HG02798 (cell line): ENCODE measurements around the gene IFITM10.

ENCODE experiments used
- ATAC-seq: cut with Tn5 transposase; IDR thresholded peaks from one replicate; pipeline ENCODE4 v1.9.1; 2021; ENCODE audit warnings: mild to moderate bottlenecking; ENCODE audit not compliant: unreplicated experiment, poor library complexity

Gene IFITM10

DNA sequence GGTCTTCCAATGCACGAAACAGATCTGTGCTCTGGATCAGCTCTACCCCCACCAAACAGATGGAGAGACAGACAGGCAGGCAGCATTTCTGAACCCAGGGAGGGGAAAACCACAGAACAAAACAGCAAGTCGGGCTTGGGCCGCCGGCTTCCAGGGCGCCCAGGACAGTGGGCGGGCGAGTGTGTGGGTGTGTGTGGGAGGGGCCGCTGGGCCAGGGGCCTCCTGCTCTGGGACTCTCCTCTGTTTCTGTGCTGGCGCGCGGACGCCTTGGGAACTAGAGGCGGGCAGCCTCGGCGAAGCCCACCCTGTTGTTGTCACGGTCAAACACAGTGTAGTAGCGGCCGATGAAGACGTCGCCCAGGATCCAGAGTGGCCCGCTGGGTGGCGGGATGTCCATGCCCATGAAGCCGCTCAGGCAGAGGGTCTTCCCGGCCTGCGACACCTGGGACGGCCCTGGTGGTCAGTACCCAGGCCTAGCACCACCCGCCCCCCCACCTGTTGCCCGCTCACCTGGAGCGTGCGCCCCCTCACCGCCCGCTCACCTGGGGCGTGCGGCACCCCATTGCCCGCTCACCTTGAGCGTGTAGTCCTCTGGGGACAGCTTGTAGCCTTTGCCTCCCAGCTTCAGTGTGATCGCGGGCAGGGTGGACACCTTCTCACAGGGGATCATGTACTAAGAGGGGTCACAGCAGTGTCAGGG lies 3.0 kb upstream of the IFITM10 start:
- ATAC-seq: no peak

DNA sequence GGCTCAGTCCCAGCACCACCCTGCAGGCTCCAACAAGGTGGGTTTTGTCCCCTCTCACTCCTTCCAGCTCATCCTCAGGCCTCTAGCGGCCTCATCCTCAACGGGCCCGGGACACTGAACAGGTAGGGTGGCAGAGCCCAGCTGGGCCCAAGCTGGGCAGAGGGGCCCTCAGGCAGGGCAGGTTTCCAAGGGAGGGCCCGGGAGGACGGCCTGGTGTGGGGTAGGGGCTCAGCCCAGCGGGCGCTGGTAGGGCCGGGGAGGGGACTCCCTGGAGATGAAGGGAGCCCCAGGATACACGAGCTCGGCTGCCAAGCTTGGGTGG lies 2.5 kb upstream of the IFITM10 start:
- ATAC-seq: no peak

DNA sequence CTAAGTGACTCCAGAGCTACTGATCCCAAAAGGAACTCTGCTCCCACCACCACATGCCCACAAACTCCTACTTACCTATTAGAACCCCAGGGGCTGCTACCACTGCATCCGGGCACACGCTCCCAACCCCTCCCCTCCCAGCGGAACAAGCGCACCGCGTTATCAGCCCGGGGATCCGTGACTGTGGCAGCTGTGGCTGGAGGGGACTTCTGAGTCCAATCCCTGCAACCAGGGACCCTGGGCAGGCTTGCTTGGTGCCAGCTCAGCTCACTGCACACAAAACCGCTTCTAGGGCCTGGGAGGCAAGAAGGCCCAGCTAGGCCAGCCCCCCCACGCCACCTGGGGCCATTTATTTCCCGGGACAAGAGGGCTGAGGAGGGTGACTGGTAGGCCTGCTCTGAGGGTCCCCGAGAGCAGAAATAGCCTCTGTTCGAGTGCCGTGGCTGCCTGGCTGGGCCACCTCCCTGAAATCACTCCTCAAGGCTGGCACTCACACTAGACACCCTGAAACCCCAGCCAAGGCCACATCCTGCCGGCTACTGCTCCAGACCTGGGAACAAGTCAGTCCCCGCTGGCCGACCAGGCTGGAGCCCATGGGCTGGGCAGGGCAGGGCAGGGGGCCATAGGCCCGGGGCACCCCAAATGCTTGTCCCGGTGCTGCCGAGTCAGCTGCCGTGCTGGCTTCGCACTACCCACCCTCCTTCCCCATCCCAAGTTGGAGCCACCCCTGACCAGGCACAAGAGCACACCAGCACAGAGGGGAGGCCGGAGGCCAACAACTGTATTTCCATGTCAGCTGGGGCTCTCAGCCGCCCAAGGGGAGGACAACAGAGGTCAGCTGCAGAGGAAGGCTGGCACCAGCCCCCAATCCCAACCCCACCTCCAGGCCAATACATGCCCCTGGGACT lies 1.9 kb upstream of the IFITM10 start:
- no peak for ATAC-seq

- ATAC-seq: no peak
Measured at GRCh38 chr11:1751531-1751921, 1.1 kb upstream of the IFITM10 start.

GRCh38 chr11:1750840-1751530 lies 590 bp upstream of the IFITM10 start:
- ATAC-seq: no peak

DNA sequence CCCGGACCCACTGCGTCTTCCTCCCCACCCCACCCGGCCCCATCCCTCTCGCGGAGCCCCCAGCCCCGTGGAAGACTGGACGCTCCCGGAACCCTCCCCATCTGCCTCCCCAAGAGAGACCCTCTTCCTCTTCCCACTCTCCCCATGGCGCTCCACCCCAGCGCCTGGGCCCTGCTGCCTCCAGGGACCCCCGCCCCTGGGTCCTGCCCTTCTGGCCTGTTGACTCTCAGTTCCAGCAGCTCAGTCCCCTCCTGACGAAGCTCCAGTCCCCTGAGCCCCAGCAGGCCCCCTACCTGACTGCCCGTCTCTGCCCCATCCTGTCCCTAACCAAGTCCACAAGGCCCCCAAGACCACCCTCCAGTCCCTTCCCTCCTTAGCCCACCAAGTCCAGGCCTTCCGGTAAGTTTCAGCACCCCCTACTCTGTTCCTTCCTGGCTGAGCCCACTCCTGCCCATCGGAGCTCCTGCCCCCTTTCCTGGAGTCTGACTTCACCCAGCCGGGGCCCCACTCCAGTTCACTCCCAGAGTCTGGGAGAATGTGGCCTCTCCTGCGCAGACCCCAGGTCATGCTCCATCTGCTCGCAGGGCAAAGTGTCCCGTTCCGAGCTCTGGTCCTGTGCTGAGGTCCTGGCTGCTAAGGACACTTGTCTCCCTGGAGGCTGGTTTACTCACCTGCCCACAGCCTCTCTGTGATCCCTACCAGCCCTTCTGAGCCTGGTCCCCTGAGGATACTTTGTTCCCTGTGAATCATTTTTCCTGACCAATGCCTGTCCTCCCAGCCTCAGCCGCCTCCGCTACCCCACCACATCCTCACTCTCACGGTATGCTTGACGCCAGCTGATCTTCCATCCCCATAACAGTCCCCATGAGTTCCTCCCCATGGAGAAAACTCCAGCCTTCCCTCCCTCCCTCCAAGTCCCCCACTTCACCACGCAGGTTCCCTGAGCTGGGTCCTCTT lies 722 bp downstream of the IFITM10 start:
- no peak for ATAC-seq

- ATAC-seq: no peak
Measured at GRCh38 chr11:1748636-1749394, 1.6 kb downstream of the IFITM10 start.

DNA sequence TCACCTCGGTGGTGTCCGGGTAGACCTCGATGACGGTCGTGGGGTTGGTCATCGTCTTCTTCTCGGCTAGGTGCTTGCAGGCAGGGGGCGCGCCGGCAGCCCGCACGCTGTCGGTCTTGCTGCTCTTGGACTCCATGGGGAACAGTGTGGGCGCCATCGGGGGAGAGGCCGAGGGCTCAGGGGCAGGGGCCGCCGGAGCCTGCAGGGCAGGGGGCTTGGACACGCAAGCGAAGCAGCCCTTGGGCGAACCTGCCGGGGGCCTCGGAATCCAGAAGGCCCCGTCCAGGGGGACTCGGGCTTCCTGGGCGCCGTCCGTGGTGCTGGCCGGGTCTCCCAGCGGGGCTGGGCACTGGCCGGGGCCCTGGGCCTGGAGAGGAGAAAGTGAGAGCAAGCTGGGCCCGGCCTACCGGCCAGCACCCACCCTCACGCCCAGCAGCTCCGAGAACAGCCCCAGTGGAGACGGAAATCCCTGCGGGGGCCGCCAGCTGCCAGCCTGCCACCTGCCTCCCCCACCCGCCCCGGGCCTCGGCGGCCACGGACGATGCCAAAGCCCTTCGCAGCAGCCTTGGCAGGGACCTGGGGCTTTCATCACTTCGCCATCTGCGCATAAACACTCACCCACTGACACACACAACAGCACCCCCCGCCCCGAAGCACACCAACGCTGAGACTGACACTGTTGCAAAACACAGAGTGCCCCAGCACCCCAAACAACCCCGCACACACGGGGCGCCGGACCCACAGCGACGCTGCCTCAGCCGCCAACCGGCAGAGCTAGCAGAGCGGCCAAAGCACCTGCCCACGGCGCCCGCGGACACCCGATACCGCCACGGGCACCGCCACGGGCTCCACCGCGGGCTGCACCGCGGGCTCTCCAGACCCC lies 2.4 kb downstream of the IFITM10 start:
- ATAC-seq: no peak

- ATAC-seq: no peak
Measured at GRCh38 chr11:1746956-1747752, 3.2 kb downstream of the IFITM10 start.

- ATAC-seq: no peak
Measured at GRCh38 chr11:1746511-1746931, 3.9 kb downstream of the IFITM10 start.

DNA sequence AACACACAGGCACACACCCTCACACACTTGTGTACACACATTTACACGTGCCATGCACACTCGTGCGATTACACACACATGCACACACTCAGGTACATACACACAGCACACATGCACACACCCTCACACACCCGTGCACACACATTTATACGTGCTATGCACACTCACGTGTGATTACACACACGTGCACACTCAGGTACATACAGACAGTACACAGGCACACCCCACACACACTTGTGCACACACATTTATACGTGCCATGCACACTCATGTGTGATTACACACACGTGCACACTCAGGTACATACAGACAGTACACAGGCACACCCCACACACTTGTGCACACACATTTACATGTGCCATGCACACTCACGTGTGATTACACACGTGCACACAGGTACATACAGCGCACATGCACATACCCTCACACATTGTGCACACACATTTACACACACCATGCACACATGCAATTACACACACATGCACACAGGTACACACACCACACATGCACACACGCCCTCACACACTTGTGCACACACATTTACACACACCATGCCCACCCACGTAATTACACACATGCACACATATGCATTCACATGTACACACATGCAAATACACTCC lies 4.6 kb downstream of the IFITM10 start:
- no peak for ATAC-seq

- ATAC-seq: no peak
Measured at GRCh38 chr11:1744891-1745700, 5.3 kb downstream of the IFITM10 start.

DNA sequence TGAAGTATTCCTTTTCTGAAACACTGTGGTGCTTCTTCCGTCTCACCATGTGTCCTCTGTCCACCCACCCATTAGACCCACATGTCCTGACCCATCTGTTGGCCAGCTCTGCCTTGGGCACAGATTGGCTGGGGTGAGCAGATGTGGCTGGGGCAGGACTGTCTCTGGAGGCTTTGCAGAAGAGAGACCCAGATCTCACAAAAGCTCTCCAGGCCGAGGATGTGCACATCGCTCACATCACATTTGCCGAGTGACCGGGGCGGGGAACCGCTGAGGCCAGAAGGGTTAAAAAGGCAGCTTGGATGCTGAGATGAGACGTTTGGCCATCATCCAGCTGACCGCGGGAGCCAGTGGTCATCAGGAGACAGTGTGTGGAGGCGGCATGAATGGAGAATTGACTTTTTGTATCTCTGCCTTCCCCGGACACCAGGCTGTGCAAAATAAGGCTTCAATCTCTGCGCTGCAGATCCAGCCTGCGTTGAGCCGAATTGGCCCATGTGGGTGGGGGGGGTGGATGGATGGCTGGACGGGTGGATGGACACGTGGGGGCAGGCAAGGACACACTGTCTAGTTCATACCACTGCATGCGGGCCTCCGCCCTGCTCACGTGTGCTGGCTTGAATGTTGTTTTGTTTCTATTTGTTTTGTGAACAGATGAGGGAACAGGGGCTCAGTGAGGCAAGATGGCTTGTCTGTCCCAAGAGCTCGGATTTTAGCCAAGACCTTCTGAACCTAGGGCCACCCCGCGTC lies 6.1 kb downstream of the IFITM10 start:
- ATAC-seq: no peak

DNA sequence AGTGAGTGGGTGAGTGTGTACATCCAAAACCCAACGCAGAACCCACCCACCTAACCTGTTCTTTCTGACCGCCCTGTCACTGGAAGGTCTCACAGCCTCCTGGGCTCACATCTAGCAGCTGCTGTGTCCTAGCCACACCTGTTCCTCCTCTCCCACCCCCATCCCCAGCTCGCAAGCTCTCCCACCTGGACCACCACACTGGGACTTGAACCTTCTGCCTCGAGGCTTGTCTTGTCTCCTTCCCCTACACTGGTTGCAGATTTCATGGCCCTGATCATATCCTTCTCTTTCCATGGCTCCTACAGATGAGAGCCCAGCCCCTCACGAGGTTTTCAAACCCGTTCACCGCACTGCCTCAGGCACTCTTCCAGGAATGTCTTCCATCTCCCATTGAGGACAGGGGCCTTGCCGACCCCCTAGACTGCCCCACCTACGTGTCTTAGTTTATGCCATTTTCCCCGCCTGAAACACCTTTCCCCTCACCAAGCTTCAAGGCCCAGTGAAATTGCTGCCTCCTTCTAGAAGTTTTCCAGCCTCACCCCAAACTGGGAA lies 6.7 kb downstream of the IFITM10 start:
- no peak for ATAC-seq

GRCh38 chr11:1742869-1743584 lies 7.4 kb downstream of the IFITM10 start:
- no peak for ATAC-seq
